GM21737 (cell line): ENCODE measurements around the gene HADHB.
"Not testable (repeated sequence)": the region's sequence is repeated elsewhere in the genome, so short reads cannot be mapped to it uniquely, and the experiment has no call there.

Experiments
- ATAC-seq: cut with Tn5 transposase; IDR thresholded peaks from one replicate; pipeline ENCODE4 v1.9.1; 2021; ENCODE audit warnings: mild to moderate bottlenecking, moderate library complexity; ENCODE audit not compliant: unreplicated experiment

The HADHB gene

GRCh38 chr2:26243470-26244308 is 1.1 kb upstream of the HADHB start:
- ATAC-seq, result no peak

GRCh38 chr2:26245231-26245732 is 543 bp downstream of the HADHB start:
- ATAC-seq, result peak; percentile 22

- peak; percentile 56 for ATAC-seq
Observed at GRCh38 chr2:26245810-26246209, 1.1 kb downstream of the HADHB start.

- ATAC-seq, result no peak
Observed at GRCh38 chr2:26246818-26247217, 2.1 kb downstream of the HADHB start.

GRCh38 chr2:26249625-26250024 is 4.9 kb downstream of the HADHB start:
- no peak for ATAC-seq

- no peak for ATAC-seq
Observed at GRCh38 chr2:26251893-26252292, 7.2 kb downstream of the HADHB start.

- no peak for ATAC-seq
Observed at GRCh38 chr2:26255759-26256384, 11.1 kb downstream of the HADHB start.

GRCh38 chr2:26258836-26259235 is 14.1 kb downstream of the HADHB start:
- ATAC-seq, result not testable (repeated sequence)

- no peak for ATAC-seq
Observed at GRCh38 chr2:26268213-26268612, 23.5 kb downstream of the HADHB start.

GRCh38 chr2:26268670-26269385 is 24.1 kb downstream of the HADHB start:
- not testable (repeated sequence) for ATAC-seq

- ATAC-seq, result no peak
Observed at GRCh38 chr2:26269571-26270158, 24.9 kb downstream of the HADHB start.

- no peak for ATAC-seq
Observed at GRCh38 chr2:26270373-26270772, 25.6 kb downstream of the HADHB start.

- no peak for ATAC-seq
Observed at GRCh38 chr2:26273501-26273900, 28.8 kb downstream of the HADHB start.

GRCh38 chr2:26274058-26274613 is 29.4 kb downstream of the HADHB start:
- ATAC-seq, result no peak

GRCh38 chr2:26276484-26277227 is 31.9 kb downstream of the HADHB start:
- ATAC-seq, result no peak

GRCh38 chr2:26279886-26280285 is 35.1 kb downstream of the HADHB start:
- ATAC-seq, result no peak

GRCh38 chr2:26281226-26281625 is 36.5 kb downstream of the HADHB start:
- ATAC-seq, result no peak

GRCh38 chr2:26283606-26284005 is 38.9 kb downstream of the HADHB start:
- ATAC-seq, result no peak

GRCh38 chr2:26284132-26284531 is 39.4 kb downstream of the HADHB start:
- no peak for ATAC-seq

GRCh38 chr2:26285931-26286330 is 41.2 kb downstream of the HADHB start:
- ATAC-seq, result no peak
